Skeletal muscle satellite cell (primary cell): ENCODE measurements around the gene STRN3.
A peak's percentile ranks its signal among the peaks of the same experiment; 100 is the strongest.

Experiments
- H3K27me3 ChIP-seq: 2 replicates; pipeline ENCODE4 v1.7.0; 2013; ENCODE audit warnings: low read length; ENCODE audit not compliant: control insufficient read depth, insufficient read depth
- H3K36me3 ChIP-seq: 2 replicates; pipeline ENCODE4 v1.7.0; 2013; ENCODE audit warnings: mild to moderate bottlenecking, control low read depth, low read length; ENCODE audit not compliant: insufficient read depth
- H3K4me1 ChIP-seq: 2 replicates; pipeline ENCODE4 v1.7.0; 2013; ENCODE audit warnings: low read length; ENCODE audit not compliant: control insufficient read depth, insufficient read depth
- H3K4me2 ChIP-seq: 2 replicates; pipeline ENCODE4 v1.7.0; 2013; ENCODE audit warnings: mild to moderate bottlenecking, low read length
- H3K4me3 ChIP-seq: 2 replicates; pipeline ENCODE4 v1.7.0; 2013; ENCODE audit warnings: low read length
- H3K9ac ChIP-seq: 2 replicates; pipeline ENCODE4 v1.7.0; 2013; ENCODE audit warnings: mild to moderate bottlenecking, low read depth, low read length, moderate library complexity
- H3K9me3 ChIP-seq: replicated peaks from 2 replicates; pipeline ENCODE4 v1.7.0; 2013; ENCODE audit warnings: mild to moderate bottlenecking, control low read depth, low read length

The STRN3 gene

GRCh38 chr14:30888480-30889243 is 137.5 kb downstream of the STRN3 start:
- H3K36me3 ChIP-seq, result peaks cover 3% of the 10 kb centered on the region
- H3K4me3 ChIP-seq, result no peak overlapping the region
- no peak overlapping the region for H3K4me2 ChIP-seq
- no peaks in the 10 kb centered on the region for H3K9me3 ChIP-seq
- peaks cover 2% of the 10 kb centered on the region for H3K4me1 ChIP-seq
- H3K27me3 ChIP-seq, result no peaks in the 10 kb centered on the region
- no peak overlapping the region for H3K9ac ChIP-seq

- Histone ChIP-seq H3K4me2 (no peak overlapping the region), H3K9ac (no peak overlapping the region), H3K4me3 (no peak overlapping the region), H3K27me3 (no peaks in the 10 kb centered on the region), H3K9me3 (no peaks in the 10 kb centered on the region), H3K4me1 (peaks cover 7% of the 10 kb centered on the region), H3K36me3 (peaks cover 3% of the 10 kb centered on the region)
These were observed 140.1 kb downstream of the STRN3 start for GRCh38 chr14:30885840-30886740.

DNA sequence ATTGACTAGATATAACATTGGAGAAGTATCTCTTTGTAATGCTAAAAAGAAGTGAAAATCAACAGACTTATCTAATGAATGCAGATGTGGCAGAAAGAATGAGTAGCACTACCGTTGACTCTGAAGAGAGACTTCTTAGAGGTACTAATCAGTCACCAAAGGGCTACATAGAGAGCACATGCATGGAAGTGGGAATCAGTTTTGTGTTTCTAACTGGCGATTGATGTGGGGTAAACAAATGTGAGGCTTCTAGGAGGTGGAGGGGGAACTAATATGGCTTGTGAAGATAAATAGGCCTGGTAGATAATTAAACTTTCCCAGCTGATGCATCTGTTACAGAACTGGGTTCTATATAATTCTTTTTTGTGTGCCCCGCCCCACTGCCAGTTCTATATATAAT is 141.3 kb downstream of the STRN3 start:
- Histone ChIP-seq H3K4me2 (no peak overlapping the region), H3K27me3 (no peaks in the 10 kb centered on the region)

DNA sequence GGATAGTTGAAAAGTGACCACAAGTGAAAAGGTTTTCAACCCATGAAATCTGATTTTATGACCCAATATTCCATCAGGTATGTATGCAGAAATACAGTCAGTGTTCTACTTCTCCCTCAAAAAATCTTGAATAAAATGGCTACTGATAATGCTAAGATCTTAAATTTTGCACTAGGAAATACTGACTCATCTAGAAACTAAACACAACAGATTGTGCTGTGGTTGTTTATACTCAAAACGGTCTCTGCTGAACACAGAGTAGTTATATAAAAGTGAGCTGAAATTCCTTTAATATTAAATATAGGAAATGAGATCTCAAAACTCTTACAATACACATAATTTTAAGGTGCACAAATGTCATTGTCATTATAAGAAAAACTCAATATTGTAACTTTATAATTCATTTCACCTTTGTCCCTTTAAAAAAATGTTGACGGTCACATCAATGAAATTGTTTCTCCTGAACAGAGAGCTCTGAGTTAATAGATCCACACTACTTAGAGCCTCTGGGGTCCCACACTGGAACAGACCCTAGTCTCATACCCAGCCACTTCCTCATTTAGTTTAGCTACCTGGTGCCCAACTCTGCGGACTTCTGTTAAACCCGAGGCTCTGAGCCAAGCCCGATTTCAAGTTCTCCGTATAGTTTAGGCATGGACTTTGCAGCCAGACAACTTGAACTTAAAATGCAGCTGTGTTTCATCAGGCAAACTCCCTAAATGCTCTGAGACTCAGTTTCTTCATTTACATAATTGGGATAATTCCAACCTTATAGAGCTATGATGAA is 142.5 kb downstream of the STRN3 start:
- Histone ChIP-seq H3K9me3 (no peaks in the 10 kb centered on the region), H3K9ac (no peak overlapping the region), H3K4me3 (no peak overlapping the region), H3K4me1 (peaks cover 7% of the 10 kb centered on the region), H3K36me3 (no peaks in the 10 kb centered on the region), H3K4me2 (no peak overlapping the region), H3K27me3 (peaks cover 4% of the 10 kb centered on the region)

More for the DNA sequence above, 141.3 kb downstream of the STRN3 start:
- Histone ChIP-seq H3K9ac (no peak overlapping the region), H3K9me3 (no peaks in the 10 kb centered on the region), H3K4me1 (peaks cover 7% of the 10 kb centered on the region), H3K4me3 (no peak overlapping the region), H3K36me3 (peaks cover 3% of the 10 kb centered on the region)

GRCh38 chr14:30882431-30882830 is 143.7 kb downstream of the STRN3 start:
- H3K36me3 ChIP-seq, result no peaks in the 10 kb centered on the region
- H3K4me2 ChIP-seq, result no peak overlapping the region
- no peaks in the 10 kb centered on the region for H3K9me3 ChIP-seq
- H3K4me3 ChIP-seq, result no peak overlapping the region
- H3K9ac ChIP-seq, result no peak overlapping the region
- H3K27me3 ChIP-seq, result peaks cover 12% of the 10 kb centered on the region
- H3K4me1 ChIP-seq, result peaks cover 7% of the 10 kb centered on the region

GRCh38 chr14:30876692-30877091 is 149.5 kb downstream of the STRN3 start:
- H3K9me3 ChIP-seq, result no peaks in the 10 kb centered on the region
- H3K9ac ChIP-seq, result no peak overlapping the region
- H3K36me3 ChIP-seq, result no peaks in the 10 kb centered on the region
- no peak overlapping the region for H3K4me3 ChIP-seq
- H3K4me2 ChIP-seq, result no peak overlapping the region
- peaks cover 58% of the 10 kb centered on the region for H3K27me3 ChIP-seq
- peaks cover 15% of the 10 kb centered on the region for H3K4me1 ChIP-seq

GRCh38 chr14:30875788-30876053 is 150.5 kb downstream of the STRN3 start:
- Histone ChIP-seq H3K36me3 (no peaks in the 10 kb centered on the region), H3K27me3 (peaks cover 61% of the 10 kb centered on the region), H3K9me3 (no peaks in the 10 kb centered on the region)

DNA sequence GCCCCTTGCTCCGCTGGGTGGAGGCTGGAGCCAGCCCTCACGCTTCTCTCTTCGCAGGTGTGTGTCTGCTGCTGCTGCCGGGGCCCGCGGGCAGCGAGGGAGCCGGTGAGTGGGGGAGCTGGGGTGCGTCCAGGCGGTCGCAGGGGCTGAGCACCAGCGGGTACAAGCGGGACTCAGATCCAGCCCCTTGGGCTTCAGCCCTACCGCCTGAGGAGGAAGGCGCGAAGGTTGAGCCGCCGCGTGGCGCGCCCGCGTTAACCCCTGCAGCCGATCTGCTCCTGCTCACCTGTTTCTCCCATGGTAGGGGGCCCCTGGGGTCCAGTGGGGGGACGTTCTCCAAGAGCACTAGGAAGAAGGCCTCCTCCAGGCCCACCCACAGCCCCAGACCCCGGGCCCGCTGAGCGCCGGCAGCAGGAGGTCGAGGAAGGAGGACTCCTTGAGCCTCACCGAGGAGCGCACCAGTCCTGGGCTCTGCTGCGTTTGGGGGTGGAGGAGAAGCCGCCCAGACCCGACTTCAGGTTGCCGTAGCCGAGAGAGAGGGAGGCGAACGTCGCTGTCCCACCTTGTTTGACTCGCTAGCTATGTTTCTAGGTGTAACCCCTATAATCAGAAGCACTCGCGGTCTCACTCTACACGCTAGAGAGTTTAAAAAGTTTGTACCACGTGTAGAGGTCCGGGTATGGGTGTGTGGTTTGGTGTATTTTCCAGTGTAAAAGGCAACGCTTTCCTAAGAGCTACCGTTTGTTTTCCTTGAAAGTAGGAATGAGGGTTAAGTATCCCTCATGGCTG is 151.0 kb downstream of the STRN3 start:
- no peaks in the 10 kb centered on the region for H3K36me3 ChIP-seq
- peak overlapping the region; percentile 94 for H3K4me2 ChIP-seq
- peak overlapping the region; percentile 68 for H3K4me3 ChIP-seq
- no peaks in the 10 kb centered on the region for H3K9me3 ChIP-seq
- H3K9ac ChIP-seq, result no peak overlapping the region
- H3K4me1 ChIP-seq, result peaks cover 15% of the 10 kb centered on the region
- H3K27me3 ChIP-seq, result peaks cover 66% of the 10 kb centered on the region

More at GRCh38 chr14:30875788-30876053, 150.5 kb downstream of the STRN3 start:
- H3K9ac ChIP-seq, result no peak overlapping the region
- no peak overlapping the region for H3K4me3 ChIP-seq
- no peak overlapping the region for H3K4me2 ChIP-seq
- H3K4me1 ChIP-seq, result peaks cover 15% of the 10 kb centered on the region

DNA sequence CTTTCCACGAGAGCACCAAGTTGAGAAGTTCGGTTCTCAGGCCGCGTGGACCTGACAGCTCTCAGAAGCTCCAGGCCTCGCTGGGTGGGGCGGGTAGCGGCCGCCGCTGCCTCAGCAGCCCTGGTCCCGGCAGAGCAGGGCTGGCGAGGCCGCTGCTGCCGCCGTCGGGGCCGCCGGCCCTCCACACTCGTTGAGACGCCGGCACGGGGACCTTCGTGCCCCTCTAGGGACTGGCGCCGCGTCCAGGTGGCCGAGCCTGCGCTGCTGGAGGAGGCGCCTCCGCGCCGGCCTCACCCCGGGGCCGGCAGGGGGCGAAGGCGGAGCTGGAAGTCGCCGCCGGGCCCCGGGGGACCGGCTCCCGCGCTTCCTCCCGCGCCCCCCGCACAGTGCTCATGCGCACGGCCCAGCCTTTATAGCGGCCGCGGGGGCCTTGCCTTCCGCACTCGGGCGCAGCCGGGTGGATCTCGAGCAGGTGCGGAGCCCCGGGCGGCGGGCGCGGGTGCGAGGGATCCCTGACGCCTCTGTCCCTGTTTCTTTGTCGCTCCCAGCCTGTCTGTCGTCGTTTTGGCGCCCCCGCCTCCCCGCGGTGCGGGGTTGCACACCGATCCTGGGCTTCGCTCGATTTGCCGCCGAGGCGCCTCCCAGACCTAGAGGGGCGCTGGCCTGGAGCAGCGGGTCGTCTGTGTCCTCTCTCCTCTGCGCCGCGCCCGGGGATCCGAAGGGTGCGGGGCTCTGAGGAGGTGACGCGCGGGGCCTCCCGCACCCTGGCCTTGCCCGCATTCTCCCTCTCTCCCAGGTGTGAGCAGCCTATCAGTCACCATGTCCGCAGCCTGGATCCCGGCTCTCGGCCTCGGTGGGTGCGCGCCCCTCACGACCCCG is 151.8 kb downstream of the STRN3 start, which contains the start of gene COCH:
COCH (plus strand) TSS at position 440 of the 879 bp plus-strand sequence; CDS start at position 820, 380 bp downstream.
- Histone ChIP-seq H3K4me3 (peak within 1 kb of the TSS; percentile 68), H3K36me3 (no peaks in the 10 kb centered on the region), H3K9me3 (no peaks in the 10 kb centered on the region), H3K4me2 (peak within 1 kb of the TSS; percentile 94), H3K4me1 (peaks cover 15% of the 10 kb centered on the region), H3K27me3 (peaks cover 70% of the 10 kb centered on the region), H3K9ac (peak within 1 kb of the TSS; percentile 55)
